ENCODE measurements around the gene HARS1. TPM values are rescaled to one million over a fixed set of nuclear protein-coding genes. Genes with fewer than 3 reads are reported as not detected.
"Not testable (repeated sequence)": the region's sequence is repeated elsewhere in the genome, so short reads cannot be mapped to it uniquely, and the experiment has no call there.

The HARS1 gene
- total RNA-seq, 1 donor from 2014 or later = 75.0 TPM

- peak overlapping the region; percentile 74 for H3K27ac Mint-ChIP-seq (ENCODE audit: unreplicated experiment)
- H3K36me3 Mint-ChIP-seq (ENCODE audit: low read depth, unreplicated experiment) = peaks cover 50% of the 10 kb centered on the region
Observed at GRCh38 chr5:140647042-140647419, 44.1 kb downstream of the HARS1 start.

GRCh38 chr5:140642718-140643117, 48.5 kb downstream of the HARS1 start:
- H3K27ac Mint-ChIP-seq (ENCODE audit: unreplicated experiment) = no peak overlapping the region

More at GRCh38 chr5:140647042-140647419, 44.1 kb downstream of the HARS1 start:
- H3K4me3 Mint-ChIP-seq (ENCODE audit: unreplicated experiment) = peak overlapping the region; percentile 100
- TF ChIP-seq CTCF (IDR thresholded peaks at IDR 0.05; ENCODE audit: unreplicated experiment) = no peak
- H3K27me3 Mint-ChIP-seq (ENCODE audit: unreplicated experiment) = peaks cover 19% of the 10 kb centered on the region
- DNase-seq (ENCODE audit: low spot score) = no peak
- H3K4me1 Mint-ChIP-seq (ENCODE audit: unreplicated experiment) = peaks cover 18% of the 10 kb centered on the region
- H3K9me3 Mint-ChIP-seq (ENCODE audit: unreplicated experiment) = no peaks in the 10 kb centered on the region

GRCh38 chr5:140641716-140642115, 49.5 kb downstream of the HARS1 start:
- no peak for TF ChIP-seq CTCF (IDR thresholded peaks at IDR 0.05; ENCODE audit: unreplicated experiment)
- no peak overlapping the region for H3K27ac Mint-ChIP-seq (ENCODE audit: unreplicated experiment)
- peaks cover 26% of the 10 kb centered on the region for H3K4me1 Mint-ChIP-seq (ENCODE audit: unreplicated experiment)
- H3K9me3 Mint-ChIP-seq (ENCODE audit: unreplicated experiment) = no peaks in the 10 kb centered on the region
- peaks cover 37% of the 10 kb centered on the region for H3K36me3 Mint-ChIP-seq (ENCODE audit: low read depth, unreplicated experiment)
- DNase-seq (ENCODE audit: low spot score) = no peak
- H3K27me3 Mint-ChIP-seq (ENCODE audit: unreplicated experiment) = peaks cover 11% of the 10 kb centered on the region
- no peak overlapping the region for H3K4me3 Mint-ChIP-seq (ENCODE audit: unreplicated experiment)

More at GRCh38 chr5:140642718-140643117, 48.5 kb downstream of the HARS1 start:
- Mint-ChIP-seq H3K4me3 (ENCODE audit: unreplicated experiment) (no peak overlapping the region), H3K27me3 (ENCODE audit: unreplicated experiment) (peaks cover 16% of the 10 kb centered on the region), H3K9me3 (ENCODE audit: unreplicated experiment) (no peaks in the 10 kb centered on the region), H3K36me3 (ENCODE audit: low read depth, unreplicated experiment) (peaks cover 41% of the 10 kb centered on the region), H3K4me1 (ENCODE audit: unreplicated experiment) (peaks cover 33% of the 10 kb centered on the region)
- TF ChIP-seq CTCF (IDR thresholded peaks at IDR 0.05; ENCODE audit: unreplicated experiment) = no peak
- DNase-seq (ENCODE audit: low spot score) = no peak

GRCh38 chr5:140639148-140639981, 51.8 kb downstream of the HARS1 start, which contains the start of gene TMCO6:
Gene TMCO6, plus strand, starts transcription at chr5:140639451. Its CDS starts 77 bp downstream, at chr5:140639528.
- Mint-ChIP-seq H3K9me3 (ENCODE audit: unreplicated experiment) (no peaks in the 10 kb centered on the region), H3K4me1 (ENCODE audit: unreplicated experiment) (peaks cover 23% of the 10 kb centered on the region), H3K4me3 (ENCODE audit: unreplicated experiment) (peak within 1 kb of the TSS; percentile 91), H3K27me3 (ENCODE audit: unreplicated experiment) (peaks cover 11% of the 10 kb centered on the region), H3K36me3 (ENCODE audit: low read depth, unreplicated experiment) (peaks cover 26% of the 10 kb centered on the region), H3K27ac (ENCODE audit: unreplicated experiment) (peak within 1 kb of the TSS; percentile 78)
- peak; percentile 39 for TF ChIP-seq CTCF (IDR thresholded peaks at IDR 0.05; ENCODE audit: unreplicated experiment)
- DNase-seq (ENCODE audit: low spot score) = peak; percentile 97

- peaks cover 23% of the 10 kb centered on the region for H3K4me1 Mint-ChIP-seq (ENCODE audit: unreplicated experiment)
- DNase-seq (ENCODE audit: low spot score); H3K9me3 Mint-ChIP-seq (ENCODE audit: unreplicated experiment): not testable (repeated sequence)
- H3K27ac Mint-ChIP-seq (ENCODE audit: unreplicated experiment) = peak overlapping the region; percentile 78
- H3K27me3 Mint-ChIP-seq (ENCODE audit: unreplicated experiment) = peaks cover 11% of the 10 kb centered on the region
- peak overlapping the region; percentile 90 for H3K4me3 Mint-ChIP-seq (ENCODE audit: unreplicated experiment)
- peaks cover 24% of the 10 kb centered on the region for H3K36me3 Mint-ChIP-seq (ENCODE audit: low read depth, unreplicated experiment)
Observed at GRCh38 chr5:140638898-140639147, 52.3 kb downstream of the HARS1 start.
